Stimulated activated CD8-positive, alpha-beta memory T cell treated with anti-CD3 and anti-CD28 coated beads, Interleukin-7, amount 100 ng/mL, for 48 hours (primary cell): ENCODE data around the gene EYA4.
"Not testable (repeated sequence)": the region's sequence is repeated elsewhere in the genome, so short reads cannot be mapped to it uniquely, and the experiment has no call there.

Experiments
- DNase-seq, 2 donors: peaks; one replicate each; pipeline ENCODE4 v3.0.0-alpha.2; 2020; ENCODE audit warnings: low read depth in 1 of 2; ENCODE audit errors: extremely low read depth in 1 of 2

EYA4 gene

GRCh38 chr6:133551436-133551835 lies 310.3 kb downstream of the EYA4 start:
- no peak for DNase-seq

- no peak for DNase-seq
Measured at GRCh38 chr6:133551847-133552341, 310.7 kb downstream of the EYA4 start.

- no peak for DNase-seq
Measured at GRCh38 chr6:133553652-133554051, 312.5 kb downstream of the EYA4 start.

GRCh38 chr6:133554121-133554520 lies 313.0 kb downstream of the EYA4 start:
- not testable (repeated sequence) for DNase-seq

- no peak for DNase-seq
Measured at GRCh38 chr6:133555685-133556084, 314.5 kb downstream of the EYA4 start.

- DNase-seq: no peak
Measured at GRCh38 chr6:133559926-133560325, 318.8 kb downstream of the EYA4 start.

GRCh38 chr6:133567636-133568035 lies 326.5 kb downstream of the EYA4 start:
- DNase-seq: no peak

- DNase-seq: peak in 1 of 2 donors; percentile 17
Measured at GRCh38 chr6:133568970-133569889, 328.1 kb downstream of the EYA4 start.

- no peak for DNase-seq
Measured at GRCh38 chr6:133571681-133572080, 330.5 kb downstream of the EYA4 start.

GRCh38 chr6:133577851-133578250 lies 336.7 kb downstream of the EYA4 start:
- DNase-seq: no peak
